Activated CD4-positive, alpha-beta T cell treated with anti-CD3 and anti-CD28 coated beads, Interleukin-2, Interleukin-4, amounts not matched to agents 100 ng/mL and 50 ng/mL, durations not matched to agents 16 hours and 8 hours (primary cell): ENCODE results near the gene SLC2A11.
"Not testable (repeated sequence)": the region's sequence is repeated elsewhere in the genome, so short reads cannot be mapped to it uniquely, and the experiment has no call there.

Experiments
- DNase-seq: peaks from one replicate; pipeline ENCODE4 v3.0.0-alpha.2; 2020; ENCODE audit warnings: low spot score

Gene SLC2A11

GRCh38 chr22:23891726-23892125 is 34.1 kb downstream of the SLC2A11 start:
- DNase-seq, result no peak

GRCh38 chr22:23892130-23892529 is 34.5 kb downstream of the SLC2A11 start:
- DNase-seq, result no peak

DNA sequence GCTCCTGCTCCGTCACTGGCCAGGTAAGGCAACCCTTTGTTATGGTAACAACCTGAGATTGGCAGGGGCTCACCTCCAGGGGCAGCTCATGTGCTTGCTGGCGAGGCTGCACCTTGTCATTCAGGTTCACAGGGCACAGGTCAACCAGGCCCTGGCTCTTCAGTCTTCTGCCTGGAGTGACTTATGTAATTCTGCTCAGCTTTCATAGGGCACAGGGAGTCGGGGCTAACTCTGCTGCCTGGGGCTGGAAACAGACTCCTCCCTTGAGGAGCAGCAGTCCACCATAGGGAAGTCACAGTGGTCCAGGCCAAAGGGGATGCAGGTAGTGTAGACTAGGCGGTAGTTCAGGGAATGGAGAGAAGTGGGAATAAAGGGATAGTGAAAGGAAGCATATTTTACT is 35.0 kb downstream of the SLC2A11 start:
- DNase-seq, result no peak

DNA sequence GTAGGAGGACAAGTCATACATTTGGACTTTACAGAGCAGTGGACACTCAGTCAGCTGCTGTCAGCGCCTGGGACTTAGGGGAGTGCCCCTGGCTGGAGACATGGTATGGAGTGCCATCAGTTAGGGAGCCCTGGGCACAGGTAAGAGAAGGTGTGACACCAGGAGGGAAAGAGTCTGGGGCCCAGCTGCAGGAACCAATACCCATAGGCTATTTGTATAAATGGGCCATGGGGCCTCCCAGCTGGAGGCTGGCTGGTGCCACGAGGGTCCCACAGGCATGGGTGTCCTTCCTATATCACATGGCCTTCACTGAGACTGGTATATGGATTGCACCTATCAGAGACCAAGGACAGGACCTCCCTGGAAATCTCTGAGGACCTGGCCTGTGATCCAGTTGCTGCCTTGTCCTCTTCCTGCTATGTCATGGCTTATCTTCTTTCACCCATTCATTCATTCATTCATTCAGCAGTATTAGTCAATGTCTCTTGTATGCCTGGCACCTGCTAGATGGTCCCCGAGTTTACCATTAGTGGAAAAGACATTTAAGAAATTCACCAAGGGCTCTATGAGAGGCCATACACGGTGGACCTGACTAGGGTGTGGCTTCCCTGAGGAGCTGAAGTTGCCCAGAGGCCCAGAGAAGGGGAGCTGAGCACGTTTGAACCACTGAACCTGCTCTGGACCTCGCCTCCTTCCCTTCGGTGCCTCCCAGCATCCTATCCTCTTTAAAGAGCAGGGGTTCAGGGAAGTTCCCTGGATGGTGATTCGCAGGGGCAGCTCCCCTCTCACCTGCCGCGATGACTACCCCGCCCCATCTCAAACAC is 35.7 kb downstream of the SLC2A11 start:
- no peak for DNase-seq

DNA sequence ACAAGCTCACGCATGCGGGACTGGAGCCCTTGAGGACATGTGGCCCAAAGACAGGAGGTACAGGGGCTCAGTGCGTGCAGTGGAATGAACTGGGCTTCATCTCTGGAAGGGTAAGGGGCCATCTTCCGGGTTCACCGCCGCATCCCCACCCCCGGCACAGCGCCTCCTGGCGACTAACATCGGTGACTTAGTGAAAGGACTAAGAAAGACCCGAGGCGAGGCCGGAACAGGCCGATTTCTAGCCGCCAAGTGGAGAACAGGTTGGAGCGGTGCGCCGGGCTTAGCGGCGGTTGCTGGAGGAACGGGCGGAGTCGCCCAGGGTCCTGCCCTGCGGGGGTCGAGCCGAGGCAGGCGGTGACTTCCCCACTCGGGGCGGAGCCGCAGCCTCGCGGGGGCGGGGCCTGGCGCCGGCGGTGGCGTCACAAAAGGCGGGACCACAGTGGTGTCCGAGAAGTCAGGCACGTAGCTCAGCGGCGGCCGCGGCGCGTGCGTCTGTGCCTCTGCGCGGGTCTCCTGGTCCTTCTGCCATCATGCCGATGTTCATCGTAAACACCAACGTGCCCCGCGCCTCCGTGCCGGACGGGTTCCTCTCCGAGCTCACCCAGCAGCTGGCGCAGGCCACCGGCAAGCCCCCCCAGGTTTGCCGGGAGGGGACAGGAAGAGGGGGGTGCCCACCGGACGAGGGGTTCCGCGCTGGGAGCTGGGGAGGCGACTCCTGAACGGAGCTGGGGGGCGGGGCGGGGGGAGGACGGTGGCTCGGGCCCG is 36.5 kb downstream of the SLC2A11 start, which contains the start of gene MIF:
Gene MIF, plus strand, starts transcription at position 439 of the 765 bp plus-strand sequence. Its CDS starts 92 bp downstream, at position 531.
- DNase-seq, result peak; percentile 98

- peak; percentile 86 for DNase-seq
Measured at GRCh38 chr22:23894710-23895598, 37.3 kb downstream of the SLC2A11 start.

GRCh38 chr22:23895599-23896144 is 38.0 kb downstream of the SLC2A11 start:
- no peak for DNase-seq

DNA sequence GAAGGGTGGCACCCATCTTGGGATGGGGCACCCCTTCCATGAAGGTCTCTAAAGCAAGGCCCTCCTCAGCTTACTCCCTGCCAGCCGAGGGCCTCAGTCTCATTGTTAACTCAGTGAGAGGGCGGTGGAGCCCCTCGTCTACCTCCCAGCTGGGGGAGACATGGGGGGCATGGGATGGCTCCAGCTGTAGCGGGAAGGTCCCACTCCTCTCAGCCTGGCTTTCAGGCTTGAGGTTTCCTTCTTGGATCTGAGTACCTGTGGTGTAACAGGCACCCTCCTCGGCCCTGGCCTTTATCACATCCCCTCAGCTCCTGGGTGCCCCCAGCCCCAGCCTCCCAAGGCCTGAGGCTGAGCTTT is 38.5 kb downstream of the SLC2A11 start:
- DNase-seq, result no peak

GRCh38 chr22:23896523-23897186 is 39.0 kb downstream of the SLC2A11 start:
- no peak for DNase-seq

DNA sequence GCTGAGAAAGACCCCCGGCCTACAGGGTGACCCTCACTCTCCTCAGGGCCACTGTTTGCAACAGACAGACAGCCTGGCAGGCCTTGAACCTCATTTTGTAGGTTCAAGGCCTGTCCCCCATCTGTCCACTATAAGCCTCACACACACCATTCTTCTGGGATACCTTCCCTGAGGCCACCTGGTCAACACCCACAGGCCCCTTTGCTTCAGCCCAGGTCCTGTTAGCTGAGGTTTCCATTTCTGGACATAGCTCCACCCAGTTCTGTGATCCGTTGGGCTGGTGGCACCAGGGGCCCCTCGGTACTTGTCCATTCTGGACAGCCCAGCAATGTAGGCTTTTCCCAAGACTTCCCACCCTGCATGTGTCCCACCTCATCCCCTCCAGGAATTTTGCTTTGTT is 39.6 kb downstream of the SLC2A11 start:
- DNase-seq, result no peak

GRCh38 chr22:23898006-23898974 is 40.6 kb downstream of the SLC2A11 start:
- no peak for DNase-seq

GRCh38 chr22:23899042-23899745 is 41.5 kb downstream of the SLC2A11 start:
- DNase-seq, result no peak

DNA sequence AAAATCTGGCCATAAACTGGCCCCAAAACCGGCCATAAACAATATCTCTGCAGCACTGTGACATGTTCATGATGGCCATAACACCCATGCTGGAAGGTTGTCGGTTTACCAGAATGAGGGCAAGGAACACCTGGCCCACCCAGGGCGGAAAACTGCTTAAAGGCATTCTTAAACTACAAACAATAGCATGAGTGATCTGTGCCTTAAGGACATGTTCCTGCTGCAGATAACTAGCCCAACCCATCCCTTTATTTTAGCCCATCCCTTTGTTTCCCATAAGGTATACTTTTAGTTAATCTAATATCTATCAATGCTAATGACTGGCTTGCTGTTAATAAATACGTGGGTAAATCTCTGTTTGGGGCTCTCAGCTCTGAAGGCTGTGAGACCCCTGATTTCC is 42.6 kb downstream of the SLC2A11 start:
- DNase-seq, result not testable (repeated sequence)

DNA sequence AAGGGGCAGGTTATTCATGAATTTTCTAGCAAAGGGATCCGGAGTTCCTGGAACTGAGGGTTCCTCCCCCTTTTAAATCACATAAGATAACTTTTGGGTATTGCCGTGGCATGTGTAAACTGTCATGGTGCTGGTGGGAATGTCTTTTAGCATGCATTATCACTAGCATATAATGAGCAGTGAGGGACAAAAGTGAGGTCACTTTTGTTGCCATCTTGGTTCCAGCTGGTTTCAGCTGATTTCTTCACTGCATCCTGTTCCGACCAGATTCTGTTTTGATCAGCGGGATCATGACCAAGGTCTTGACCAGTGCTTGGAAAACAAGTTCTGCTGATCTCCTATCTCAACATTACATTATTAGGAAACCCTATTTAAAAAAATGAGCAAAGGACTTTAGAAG is 43.9 kb downstream of the SLC2A11 start:
- no peak for DNase-seq

DNA sequence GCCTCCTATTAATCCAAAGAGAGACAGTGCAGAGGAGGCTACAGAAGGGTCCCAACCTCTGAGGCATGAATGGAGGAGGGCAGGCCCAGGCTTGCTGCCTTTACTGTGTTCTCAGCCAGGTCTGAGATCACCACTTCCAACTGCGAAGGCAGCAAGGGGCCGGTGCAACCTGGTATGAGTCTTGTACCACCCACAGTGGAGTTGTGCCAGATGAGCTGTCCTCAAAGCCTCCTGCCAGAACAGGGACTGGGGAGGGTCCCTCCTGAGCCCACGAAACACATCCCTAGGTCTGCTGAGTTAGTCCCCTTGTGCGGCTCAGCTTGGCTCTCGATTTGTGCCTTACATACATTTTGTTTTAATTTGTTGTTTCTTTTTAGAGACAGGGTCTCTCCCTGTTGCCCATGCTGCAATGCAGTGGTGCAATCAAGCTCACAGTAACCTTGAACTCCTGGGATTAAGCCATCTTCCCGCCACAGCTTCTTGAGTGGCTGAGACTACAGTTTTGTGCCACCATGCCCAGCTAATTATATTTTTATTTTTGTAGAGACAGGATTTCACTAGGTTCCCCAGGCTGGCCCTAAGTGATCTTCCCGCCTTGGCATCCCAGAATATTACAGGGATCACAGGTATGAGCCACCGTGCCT is 45.8 kb downstream of the SLC2A11 start:
- DNase-seq, result no peak

DNA sequence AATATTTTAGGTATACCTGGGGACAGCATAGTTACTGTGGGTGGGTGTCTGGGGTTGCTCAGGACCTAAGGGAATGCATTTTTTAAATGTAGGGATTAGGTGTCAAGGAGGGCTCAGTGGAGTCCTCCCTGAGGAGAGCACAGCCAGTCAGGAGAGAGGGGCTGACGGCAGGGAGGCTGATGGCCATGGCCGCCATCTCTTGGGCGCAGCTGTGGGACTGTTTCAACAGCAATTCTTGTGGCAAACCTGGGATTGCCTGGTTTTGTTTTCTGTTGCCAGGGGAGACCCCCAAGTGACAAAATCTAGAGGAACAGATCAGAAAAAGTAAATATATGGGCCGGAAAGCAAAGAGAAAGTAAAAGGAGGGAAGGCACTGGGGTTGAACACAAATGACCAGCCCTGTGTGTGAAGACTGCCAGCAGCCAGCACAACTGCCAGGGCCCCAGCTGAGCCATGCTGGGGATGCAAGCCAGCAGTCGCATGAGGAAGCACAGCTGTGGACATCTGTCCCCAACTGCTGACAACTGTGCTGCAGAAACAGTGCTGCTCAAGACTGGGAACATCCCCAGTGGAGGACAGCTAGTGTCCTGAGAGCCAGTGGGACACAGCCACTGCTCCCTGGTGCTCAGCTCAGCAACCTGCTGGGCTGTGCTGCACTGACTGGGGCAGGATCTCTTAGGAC is 47.0 kb downstream of the SLC2A11 start:
- DNase-seq, result no peak

GRCh38 chr22:23906641-23907040 is 49.0 kb downstream of the SLC2A11 start:
- no peak for DNase-seq

GRCh38 chr22:23907423-23907822 is 49.7 kb downstream of the SLC2A11 start:
- not testable (repeated sequence) for DNase-seq
